C4-2B (cell line): ENCODE measurements around the gene CNOT1.
"Not testable (repeated sequence)": the region's sequence is repeated elsewhere in the genome, so short reads cannot be mapped to it uniquely, and the experiment has no call there.

ENCODE experiments used
- H3K27ac ChIP-seq: fragments of 450-650 bp; 2 replicates; pipeline ENCODE4 v1.5.1; 2017
- CTCF ChIP-seq: fragments of 450-650 bp; conservative IDR thresholded peaks from 2 replicates; pipeline ENCODE4 v1.5.1; 2017; ENCODE audit warnings: mild to moderate bottlenecking
- ZFX ChIP-seq: fragments of 450-650 bp; IDR thresholded peaks from 2 replicates; pipeline ENCODE4 v1.6.1; 2017

The CNOT1 gene

GRCh38 chr16:58492735-58493134 is 136.9 kb downstream of the CNOT1 start:
- no peak for TF ChIP-seq CTCF
- no peak for TF ChIP-seq ZFX
- H3K27ac ChIP-seq: no peak overlapping the region

DNA sequence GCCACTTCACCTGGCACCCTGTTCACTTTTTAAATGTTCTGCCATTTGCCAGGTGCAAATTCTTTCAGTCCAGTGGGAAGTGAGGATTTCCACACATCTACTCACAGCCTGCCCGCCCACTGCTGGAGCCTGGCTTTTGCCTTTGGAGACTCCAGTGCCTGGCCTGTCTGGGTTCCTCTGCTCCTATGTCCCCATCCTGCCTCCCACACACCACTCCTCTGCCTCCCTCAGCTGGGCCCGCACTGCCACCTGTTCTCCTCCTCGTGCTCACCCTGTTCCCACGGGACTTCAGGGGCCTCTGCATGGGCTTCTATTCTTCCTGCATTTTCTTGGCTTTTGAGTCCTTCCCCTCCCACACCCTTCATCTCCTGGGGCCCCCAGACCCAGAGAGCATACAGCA is 137.6 kb downstream of the CNOT1 start:
- no peak overlapping the region for H3K27ac ChIP-seq
- TF ChIP-seq ZFX (no peak), CTCF (no peak)

GRCh38 chr16:58490539-58490938 is 139.1 kb downstream of the CNOT1 start:
- H3K27ac ChIP-seq: not testable (repeated sequence)

- no peak overlapping the region for H3K27ac ChIP-seq
- no peak for TF ChIP-seq ZFX
These were observed 139.6 kb downstream of the CNOT1 start for GRCh38 chr16:58490065-58490464.

DNA sequence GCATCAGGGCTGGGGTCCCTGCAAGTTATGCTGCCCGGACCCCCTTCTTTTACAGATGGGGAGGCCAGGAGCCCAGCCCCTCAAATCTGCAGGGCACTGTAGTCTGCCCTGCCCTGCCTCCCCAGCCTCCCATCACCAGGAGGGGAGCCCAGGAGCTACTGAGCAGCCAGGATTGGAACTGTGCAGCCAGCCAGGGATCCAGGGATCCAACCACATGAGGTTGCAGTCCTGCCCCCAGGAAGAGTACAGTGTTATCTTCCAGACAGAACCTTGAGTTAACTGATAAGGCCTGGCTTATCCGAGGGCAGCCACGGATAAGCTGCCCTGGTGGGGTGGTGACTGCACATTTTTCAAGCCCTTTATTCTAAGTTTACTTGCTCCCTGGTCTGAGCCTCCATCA is 141.1 kb downstream of the CNOT1 start:
- no peak overlapping the region for H3K27ac ChIP-seq
- TF ChIP-seq ZFX (no peak), CTCF (no peak)

- no peak overlapping the region for H3K27ac ChIP-seq
- TF ChIP-seq CTCF (peak; percentile 92), ZFX (no peak)
These were observed 141.9 kb downstream of the CNOT1 start for GRCh38 chr16:58487566-58488351.

DNA sequence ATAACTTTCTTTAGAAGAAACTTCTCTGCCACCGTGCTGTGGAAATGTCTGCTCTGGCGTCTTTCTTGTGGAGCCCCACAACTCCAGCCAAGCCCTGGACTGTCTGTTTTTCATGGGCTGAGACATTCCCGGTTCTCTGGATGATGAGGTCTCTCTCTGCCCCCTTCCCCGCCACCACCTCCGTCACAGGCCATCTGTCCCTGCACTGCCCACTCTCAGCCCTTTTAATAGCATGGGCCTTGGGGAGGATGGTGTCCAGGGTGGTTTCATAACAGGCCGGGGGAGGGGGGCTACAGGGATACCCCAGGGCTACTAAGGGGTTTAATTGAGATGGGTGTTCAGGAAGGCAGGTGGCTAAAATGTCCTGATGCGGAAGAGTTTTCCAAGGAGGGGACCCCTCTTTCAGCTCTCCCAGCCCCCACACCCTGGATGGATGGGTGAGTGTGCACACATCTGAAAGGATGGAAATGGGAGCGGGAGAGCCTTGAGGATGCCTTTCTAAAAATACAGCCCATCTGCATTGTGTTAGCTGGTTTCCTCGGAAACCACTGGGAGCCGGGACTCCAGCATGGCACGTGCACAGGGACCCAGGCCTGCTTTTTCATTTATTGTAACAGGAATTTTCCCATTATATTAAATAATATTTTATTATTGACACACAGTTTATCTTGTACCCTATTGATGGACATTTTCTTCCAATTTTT is 144.3 kb downstream of the CNOT1 start:
- TF ChIP-seq CTCF (no peak), ZFX (no peak)
- H3K27ac ChIP-seq: no peak overlapping the region

- H3K27ac ChIP-seq: no peak overlapping the region
- TF ChIP-seq ZFX: no peak
- TF ChIP-seq CTCF: no peak
These were observed 147.7 kb downstream of the CNOT1 start for GRCh38 chr16:58481931-58482330.
